Sigmoid colon (tissue), 7 donors: ENCODE data around the gene SHISA2. TPM values are rescaled to one million over a fixed set of nuclear protein-coding genes. Genes with fewer than 3 reads are reported as not detected.

Experiments
- DNase-seq: peaks from one replicate; pipeline ENCODE4 v3.0.0-alpha.2; 2019
- H3K27ac ChIP-seq, 4 donors: fragments of 200-600 bp; sonication (generic); one replicate each; pipeline ENCODE4 v1.5.1; 2016 to 2019; ENCODE audit warnings: mild to moderate bottlenecking in 1 of 4
- H3K27me3 ChIP-seq, 3 donors: fragments of 200-600 bp; sonication (generic); one replicate each; pipeline ENCODE4 v1.5.1; 2019; ENCODE audit warnings: mild to moderate bottlenecking in 1 of 3
- H3K36me3 ChIP-seq, 4 donors: fragments of 200-600 bp; sonication (generic); one replicate each; pipeline ENCODE4 v1.5.1; 2016 to 2019
- H3K4me1 ChIP-seq, 4 donors: fragments of 200-600 bp; sonication (generic); one replicate each; pipeline ENCODE4 v1.5.1; 2017 to 2019
- H3K4me3 ChIP-seq, 4 donors: fragments of 200-600 bp; sonication (generic); one replicate each; pipeline ENCODE4 v1.5.1; 2017 to 2019; ENCODE audit warnings: mild to moderate bottlenecking in 2 of 4, moderate library complexity in 1 of 4
- H3K9me3 ChIP-seq, 4 donors: fragments of 200-600 bp in 3 of 4; sonication (generic) in 3 of 4; one replicate each; pipeline versions ENCODE4 v1.5.1 to v1.6.1; 2013 to 2019
- EP300 ChIP-seq, 4 donors: sonication (generic); formaldehyde crosslinking; IDR thresholded peaks; one replicate each; pipeline ENCODE4 v1.6.1; 2017; ENCODE audit warnings: antibody characterized with exemption in 4 of 4
- POLR2A ChIP-seq, 2 donors: fragments of 450-650 bp; IDR thresholded peaks; one replicate each; pipeline ENCODE4 v1.6.1; 2016; ENCODE audit warnings: antibody characterized with exemption in 2 of 2, mild to moderate bottlenecking in 2 of 2, moderate library complexity in 2 of 2
- POLR2AphosphoS5 ChIP-seq, 4 donors: sonication (generic); formaldehyde crosslinking; IDR thresholded peaks; one replicate each; pipeline ENCODE4 v1.6.1; 2017; ENCODE audit warnings: antibody characterized with exemption in 4 of 4
- WGBS, 2 donors: extraction: QIAGEN DNeasy Blood & Tissue Kit; methylation state at CpG; one replicate each; pipeline ENCODE4 v1.1.7; 2013; 5-methylcytosine and 5-hydroxymethylcytosine counted together
- intact Hi-C: fragments of 100-400 bp; cut with DNase I; formaldehyde crosslinking; loops from one replicate; pipeline ENCODE4 v1.15.1; 2023
- polyA plus RNA-seq, 3 donors: library from polyadenylated mRNA; stranded (reverse); fragments of 200-250 nt; gene quantifications; one replicate each; pipeline ENCODE4 v1.2.3, GENCODE V29; 2013
- total RNA-seq, 4 donors: library from RNA; depleted of rRNA; stranded (reverse); fragments of >200 nt; gene quantifications; one replicate each; pipeline ENCODE4 v1.1.0, GENCODE V29; 2016
- TF ChIP-seq, protein P1 (sequence below), 4 experiments: fragments of 450-650 bp in 3 of 4; fragments of 200-600 bp in 1 of 4; IDR thresholded peaks; one replicate each; pipeline ENCODE4 v1.5.1; 2016 to 2019; ENCODE audit warnings: antibody characterized with exemption in 4 of 4, mild to moderate bottlenecking in 3 of 4, moderate library complexity in 2 of 4
- donor health status: healthy with polysubstance abuse.
- donor health status: Bipolar disorder and iron deficiency.
- donor health status: healthy.

SHISA2 gene
- total and polyA plus RNA-seq, 7 donors, result 0.14 to 0.36 (median 0.23) TPM; not detected in 3

DNA sequence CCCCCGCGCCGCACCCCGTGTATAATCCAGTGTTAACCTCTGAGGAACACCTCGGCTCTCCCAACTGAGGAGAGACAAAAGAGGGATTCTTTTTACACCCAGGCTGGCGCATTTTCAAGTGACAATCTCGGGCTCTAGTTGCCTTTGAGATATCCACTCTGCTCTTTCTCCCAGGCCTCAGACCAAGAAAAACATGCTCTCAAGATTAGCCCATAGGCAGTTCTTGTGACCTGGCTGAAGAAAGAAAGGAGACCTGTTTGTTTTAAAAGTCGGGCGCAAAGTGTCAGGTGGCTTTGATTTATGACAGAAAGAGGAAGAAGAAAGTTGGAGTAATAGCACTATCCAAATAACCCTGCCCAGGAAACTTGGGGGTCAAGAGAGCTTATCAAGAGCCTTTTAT is 27.3 kb downstream of the SHISA2 start:
- Histone ChIP-seq H3K36me3 (no peaks in the 10 kb centered on the region), H3K4me1 (no peaks in the 10 kb centered on the region), H3K4me3 (no peak overlapping the region), H3K27me3 (no peaks in the 10 kb centered on the region), H3K9me3 (no peaks in the 10 kb centered on the region), H3K27ac (no peak overlapping the region)
- 67 to 75% methylated on average over 9 of the region's 9 CpGs for whole genome bisulfite sequencing, 2 donors
- TF ChIP-seq POLR2AphosphoS5 (IDR thresholded peaks at IDR 0.05), result no peak
- no peak for TF ChIP-seq EP300 (IDR thresholded peaks at IDR 0.05)
- TF ChIP-seq, protein P1, sequence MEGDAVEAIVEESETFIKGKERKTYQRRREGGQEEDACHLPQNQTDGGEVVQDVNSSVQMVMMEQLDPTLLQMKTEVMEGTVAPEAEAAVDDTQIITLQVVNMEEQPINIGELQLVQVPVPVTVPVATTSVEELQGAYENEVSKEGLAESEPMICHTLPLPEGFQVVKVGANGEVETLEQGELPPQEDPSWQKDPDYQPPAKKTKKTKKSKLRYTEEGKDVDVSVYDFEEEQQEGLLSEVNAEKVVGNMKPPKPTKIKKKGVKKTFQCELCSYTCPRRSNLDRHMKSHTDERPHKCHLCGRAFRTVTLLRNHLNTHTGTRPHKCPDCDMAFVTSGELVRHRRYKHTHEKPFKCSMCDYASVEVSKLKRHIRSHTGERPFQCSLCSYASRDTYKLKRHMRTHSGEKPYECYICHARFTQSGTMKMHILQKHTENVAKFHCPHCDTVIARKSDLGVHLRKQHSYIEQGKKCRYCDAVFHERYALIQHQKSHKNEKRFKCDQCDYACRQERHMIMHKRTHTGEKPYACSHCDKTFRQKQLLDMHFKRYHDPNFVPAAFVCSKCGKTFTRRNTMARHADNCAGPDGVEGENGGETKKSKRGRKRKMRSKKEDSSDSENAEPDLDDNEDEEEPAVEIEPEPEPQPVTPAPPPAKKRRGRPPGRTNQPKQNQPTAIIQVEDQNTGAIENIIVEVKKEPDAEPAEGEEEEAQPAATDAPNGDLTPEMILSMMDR (IDR thresholded peaks at IDR 0.05), result no peak
- TF ChIP-seq POLR2A (IDR thresholded peaks at IDR 0.05), result no peak
- DNase-seq, result no peak
- intact Hi-C loops, result no loop called here

DNA sequence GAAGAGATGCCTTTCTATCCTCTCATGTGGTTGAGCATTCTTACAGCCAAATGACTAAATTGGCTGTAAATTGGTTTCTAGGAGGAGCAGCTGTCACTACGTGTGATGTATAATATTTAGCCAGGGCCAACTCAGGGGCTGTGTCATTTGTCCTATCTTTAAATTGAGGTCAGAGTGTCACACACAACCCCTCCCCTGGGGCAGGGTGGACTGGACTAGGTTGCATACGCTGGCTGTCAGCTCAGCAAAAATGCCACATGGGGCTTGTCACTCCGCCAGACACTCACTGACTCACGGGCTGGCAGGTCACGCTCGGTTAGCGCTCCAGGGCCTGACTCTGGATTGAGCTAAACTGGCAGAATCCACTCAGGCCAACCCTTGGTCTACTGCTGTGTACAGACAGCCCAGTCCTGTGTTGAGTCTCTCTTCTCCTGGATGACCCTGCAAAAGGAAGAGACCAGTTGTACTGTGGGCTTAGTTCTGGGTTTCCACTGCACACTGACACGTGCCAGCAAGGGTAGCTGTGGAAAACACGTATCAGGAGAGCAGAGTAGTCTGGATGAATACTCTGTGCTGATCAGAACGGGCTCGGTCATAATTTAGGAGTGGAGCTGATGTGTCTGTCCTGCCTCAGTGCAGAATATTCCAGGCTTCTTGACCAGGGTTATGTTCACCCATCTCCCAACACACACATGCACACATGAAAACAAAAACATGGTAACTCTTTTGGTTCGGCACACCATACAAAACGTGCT is 29.1 kb downstream of the SHISA2 start:
- Histone ChIP-seq H3K4me1 (no peaks in the 10 kb centered on the region), H3K27me3 (no peaks in the 10 kb centered on the region), H3K9me3 (no peaks in the 10 kb centered on the region), H3K36me3 (no peaks in the 10 kb centered on the region), H3K27ac (no peak overlapping the region), H3K4me3 (no peak overlapping the region)
- 61 to 80% methylated on average over 13 of the region's 13 CpGs for WGBS, 2 donors
- intact Hi-C loops, result no loop called here
- TF ChIP-seq, protein P1 (IDR thresholded peaks at IDR 0.05), result no peak
- no peak for TF ChIP-seq EP300 (IDR thresholded peaks at IDR 0.05)
- TF ChIP-seq POLR2AphosphoS5 (IDR thresholded peaks at IDR 0.05), result no peak
- TF ChIP-seq POLR2A (IDR thresholded peaks at IDR 0.05), result no peak
- DNase-seq, result no peak

DNA sequence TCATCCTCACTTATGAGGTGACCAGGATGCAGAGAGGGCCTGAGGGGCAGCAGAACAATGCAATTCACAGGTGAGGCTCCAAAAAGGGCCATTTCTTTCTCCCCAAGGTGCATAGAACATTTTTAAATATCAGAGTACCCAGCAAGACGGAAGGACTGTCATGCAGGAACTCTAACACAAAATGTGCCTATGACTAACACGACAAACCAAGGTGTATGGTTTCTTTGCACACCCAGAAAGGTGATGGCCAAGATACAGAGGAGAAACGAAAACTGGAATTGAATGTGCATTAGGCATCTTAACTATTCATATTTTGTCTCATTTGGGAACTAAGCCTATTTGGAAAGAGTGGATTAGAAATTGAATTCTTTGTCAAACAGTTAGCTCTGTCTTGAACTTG is 29.9 kb downstream of the SHISA2 start:
- no peak overlapping the region for H3K4me3 ChIP-seq
- H3K4me1 ChIP-seq, result no peaks in the 10 kb centered on the region
- H3K9me3 ChIP-seq, result no peaks in the 10 kb centered on the region
- H3K27ac ChIP-seq, result no peak overlapping the region
- TF ChIP-seq POLR2A (IDR thresholded peaks at IDR 0.05), result no peak
- DNase-seq, result no peak
- no peaks in the 10 kb centered on the region for H3K36me3 ChIP-seq
- intact Hi-C loops, result no loop called here
- 77 to 87% methylated on average over 3 of the region's 3 CpGs for WGBS, 2 donors
- H3K27me3 ChIP-seq, result no peaks in the 10 kb centered on the region

DNA sequence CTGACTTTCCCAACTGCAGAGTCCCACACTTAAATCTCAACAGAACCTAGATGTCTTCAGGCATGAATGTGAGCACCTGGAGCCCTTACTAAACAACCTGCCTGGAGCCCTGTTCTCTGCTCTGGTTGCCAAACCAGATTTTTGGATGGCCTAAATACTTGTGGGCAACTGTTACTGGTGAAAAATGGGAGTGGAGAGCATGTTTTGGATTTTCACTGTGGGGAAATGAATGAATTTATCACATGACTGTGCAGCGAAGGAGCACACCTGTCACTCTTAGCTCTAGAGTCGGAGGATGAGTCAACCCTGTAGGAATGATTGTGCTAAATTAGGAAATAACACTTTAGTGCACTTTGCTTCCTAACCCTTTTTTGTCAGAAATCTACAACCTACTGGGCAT is 30.3 kb downstream of the SHISA2 start:
- intact Hi-C loops, result no loop called here
- Histone ChIP-seq H3K9me3 (no peaks in the 10 kb centered on the region), H3K27me3 (no peaks in the 10 kb centered on the region), H3K27ac (no peak overlapping the region), H3K36me3 (no peaks in the 10 kb centered on the region), H3K4me1 (no peaks in the 10 kb centered on the region), H3K4me3 (no peak overlapping the region)
- no peak for DNase-seq
- WGBS, 2 donors, result 54 to 72% methylated on average over 2 of the region's 2 CpGs
- TF ChIP-seq EP300 (IDR thresholded peaks at IDR 0.05) (no peak), POLR2AphosphoS5 (IDR thresholded peaks at IDR 0.05) (no peak), POLR2A (IDR thresholded peaks at IDR 0.05) (no peak)
- TF ChIP-seq, protein P1 (IDR thresholded peaks at IDR 0.05), result no peak

DNA sequence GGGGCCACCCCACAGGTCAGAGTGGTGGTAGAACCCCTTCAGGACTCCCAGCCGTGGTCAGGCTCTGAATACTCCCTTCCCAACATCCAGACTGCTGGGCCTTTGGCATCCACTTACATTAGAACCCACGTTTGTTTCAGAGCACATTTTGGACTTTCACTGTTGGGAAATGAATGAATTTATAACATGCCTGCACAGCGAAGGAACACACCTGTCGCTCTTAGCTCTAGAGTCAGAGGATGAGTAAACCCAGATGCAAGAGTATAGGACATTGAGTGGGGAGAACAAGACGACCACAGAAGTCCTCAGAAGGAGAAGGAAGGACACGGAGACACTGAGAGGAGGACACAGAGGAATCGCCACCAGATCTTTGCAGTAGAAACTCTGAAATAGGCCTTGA is 30.9 kb downstream of the SHISA2 start:
- intact Hi-C loops, result no loop called here
- Histone ChIP-seq H3K27me3 (no peaks in the 10 kb centered on the region), H3K36me3 (no peaks in the 10 kb centered on the region), H3K4me3 (no peak overlapping the region), H3K27ac (no peak overlapping the region), H3K4me1 (no peaks in the 10 kb centered on the region), H3K9me3 (no peaks in the 10 kb centered on the region)
- no peak for DNase-seq
- WGBS, 2 donors, result 66 to 84% methylated on average over 7 of the region's 7 CpGs
- TF ChIP-seq POLR2A (IDR thresholded peaks at IDR 0.05) (no peak), POLR2AphosphoS5 (IDR thresholded peaks at IDR 0.05) (no peak), EP300 (IDR thresholded peaks at IDR 0.05) (no peak)
- TF ChIP-seq, protein P1 (IDR thresholded peaks at IDR 0.05), result no peak
